Activated effector memory CD4-positive, alpha-beta T cell treated with Interleukin-2 at 50 U/mL for 16 hours (primary cell): ENCODE data around the gene S100A12.

Source experiments
- DNase-seq: peaks from one replicate; pipeline ENCODE4 v3.0.0-alpha.2; 2020

S100A12 gene

DNA sequence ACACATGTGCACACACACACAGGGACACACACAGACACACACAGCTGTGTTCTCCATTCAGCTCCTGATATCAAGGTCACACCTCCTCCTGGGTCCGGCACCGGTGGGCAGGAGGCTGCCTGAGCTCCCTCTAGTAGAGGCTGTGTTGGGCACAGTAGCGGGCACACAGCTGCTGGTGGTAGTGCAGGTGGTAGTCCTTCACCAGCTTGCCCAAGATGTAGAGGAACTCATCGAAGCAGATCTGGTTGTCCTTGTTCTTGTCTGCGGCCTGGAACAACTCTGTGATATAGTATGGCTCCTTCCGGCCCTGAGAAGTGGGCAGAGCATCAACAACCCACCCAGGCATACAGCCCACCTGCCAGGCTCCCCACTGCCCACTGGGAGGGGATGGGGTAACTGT lies 21.0 kb upstream of the S100A12 start:
- no peak for DNase-seq

DNA sequence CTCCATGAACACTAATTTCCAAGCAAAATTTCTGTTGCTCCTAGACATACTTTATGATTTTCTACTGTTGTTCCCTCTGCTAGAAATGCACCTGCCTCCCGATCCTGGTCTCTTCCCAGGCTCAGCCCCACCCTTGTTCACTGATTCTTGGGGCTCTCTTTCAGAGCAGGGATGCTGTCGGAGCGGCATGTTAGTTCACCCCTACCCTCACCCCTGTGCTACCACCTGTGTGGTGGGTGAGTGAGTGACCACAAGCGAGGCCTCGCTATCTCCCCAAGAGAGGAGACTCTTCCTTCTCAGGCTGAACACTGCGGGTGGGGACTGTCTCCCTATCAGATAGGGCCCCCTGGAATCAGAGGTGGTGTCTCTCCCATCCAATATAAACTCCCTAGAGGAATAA lies 20.4 kb upstream of the S100A12 start:
- no peak for DNase-seq

DNA sequence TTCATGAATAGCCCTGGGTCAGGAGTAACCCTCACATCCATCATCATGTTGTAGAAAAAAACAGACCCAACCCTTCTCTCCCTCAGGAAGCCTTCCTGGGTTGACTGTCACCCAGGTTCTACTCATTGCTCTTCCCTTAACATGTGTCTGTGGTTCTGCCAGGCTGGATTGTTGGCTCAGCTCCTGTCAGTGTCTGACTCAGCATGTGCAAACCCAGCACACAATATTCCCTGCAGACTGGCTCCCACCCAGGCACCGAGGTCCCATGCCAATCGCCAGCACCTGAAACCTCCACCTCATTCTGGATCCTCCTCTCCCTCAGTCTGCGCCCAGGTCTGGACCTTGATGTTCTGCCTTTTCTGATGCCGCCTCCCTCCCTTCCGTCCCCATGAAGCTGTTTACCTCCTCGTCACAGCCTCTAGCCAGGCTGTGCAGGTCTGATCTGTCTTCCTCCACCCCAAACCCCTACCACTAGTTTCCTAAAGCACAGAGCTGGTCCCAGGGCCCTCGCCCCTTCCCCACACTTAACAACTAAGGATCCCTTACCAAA lies 19.8 kb upstream of the S100A12 start:
- DNase-seq = no peak

DNA sequence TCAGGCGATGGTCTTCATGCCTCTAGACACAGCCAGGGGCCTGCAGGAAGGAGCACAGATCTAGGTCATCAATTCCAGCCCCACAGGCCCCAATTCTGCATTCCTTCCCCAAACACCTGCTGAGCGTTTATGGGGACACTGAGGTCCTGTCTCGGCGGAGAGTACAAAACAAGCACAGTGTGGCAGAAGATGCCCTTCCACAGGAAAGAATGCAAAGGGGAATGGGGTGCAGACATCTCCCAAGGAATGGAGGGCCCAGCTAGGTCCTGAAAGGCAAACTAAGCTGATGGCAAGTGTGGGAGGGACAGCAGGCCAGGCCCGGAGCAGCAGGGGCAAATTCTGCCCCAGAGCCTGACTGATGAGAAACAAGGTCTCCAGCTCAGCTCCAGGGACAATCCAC lies 19.0 kb upstream of the S100A12 start:
- DNase-seq = no peak

DNA sequence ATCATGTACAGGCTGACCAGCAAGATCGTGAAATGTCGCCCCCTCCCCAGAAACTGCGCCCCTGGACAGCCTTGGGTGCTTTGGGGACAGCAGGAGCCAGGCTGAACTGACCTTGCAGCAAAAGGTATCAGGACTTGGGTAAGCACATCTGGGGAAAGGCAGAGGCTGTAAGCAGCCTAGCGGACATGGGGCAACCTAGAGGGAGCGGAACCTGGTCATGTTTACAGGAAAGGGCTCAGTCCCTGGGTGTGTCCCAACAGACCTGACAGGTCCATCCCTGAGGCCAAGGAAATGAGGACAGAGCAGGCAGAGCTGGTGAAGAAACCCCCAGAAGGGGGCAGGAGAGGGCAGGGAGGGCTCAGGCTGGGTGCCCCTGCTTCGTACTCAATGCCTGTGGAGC lies 18.5 kb upstream of the S100A12 start:
- no peak for DNase-seq

DNA sequence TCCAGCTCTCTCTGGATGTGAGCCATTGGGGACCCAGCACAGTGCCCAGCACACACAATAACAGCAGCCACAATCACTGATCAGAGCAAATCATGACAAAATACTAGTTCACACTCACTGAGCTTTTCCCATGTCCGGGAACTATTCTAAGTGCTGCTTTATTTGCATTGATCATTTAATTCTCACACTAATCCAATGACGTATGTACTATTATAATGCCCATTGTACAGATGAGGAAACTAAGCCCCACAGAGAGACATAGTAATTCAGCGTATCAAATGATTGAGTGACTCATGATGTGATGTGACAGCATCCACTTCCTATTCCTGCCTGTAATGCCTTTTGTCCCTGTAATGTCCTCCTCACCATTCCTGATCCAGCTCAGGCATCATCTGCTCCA lies 17.4 kb upstream of the S100A12 start:
- DNase-seq = no peak

DNA sequence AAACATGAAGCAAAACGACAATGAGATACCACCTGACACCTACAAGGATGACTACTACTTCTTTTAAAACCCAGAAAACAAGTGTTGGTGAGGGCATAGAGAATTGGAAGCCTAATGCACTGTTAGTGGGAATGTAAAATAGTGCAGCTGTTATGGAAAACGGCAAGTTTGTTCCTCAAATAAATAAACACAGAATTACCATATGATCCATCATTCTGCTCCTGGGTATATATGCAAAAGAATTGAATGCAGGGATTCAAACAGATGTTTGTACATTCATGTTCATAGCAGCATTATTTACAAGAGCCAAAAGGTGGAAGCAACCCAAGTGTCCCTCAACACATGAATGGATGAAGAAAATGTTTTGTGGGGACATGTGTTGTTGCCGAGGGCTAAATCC lies 16.8 kb upstream of the S100A12 start:
- no peak for DNase-seq

DNA sequence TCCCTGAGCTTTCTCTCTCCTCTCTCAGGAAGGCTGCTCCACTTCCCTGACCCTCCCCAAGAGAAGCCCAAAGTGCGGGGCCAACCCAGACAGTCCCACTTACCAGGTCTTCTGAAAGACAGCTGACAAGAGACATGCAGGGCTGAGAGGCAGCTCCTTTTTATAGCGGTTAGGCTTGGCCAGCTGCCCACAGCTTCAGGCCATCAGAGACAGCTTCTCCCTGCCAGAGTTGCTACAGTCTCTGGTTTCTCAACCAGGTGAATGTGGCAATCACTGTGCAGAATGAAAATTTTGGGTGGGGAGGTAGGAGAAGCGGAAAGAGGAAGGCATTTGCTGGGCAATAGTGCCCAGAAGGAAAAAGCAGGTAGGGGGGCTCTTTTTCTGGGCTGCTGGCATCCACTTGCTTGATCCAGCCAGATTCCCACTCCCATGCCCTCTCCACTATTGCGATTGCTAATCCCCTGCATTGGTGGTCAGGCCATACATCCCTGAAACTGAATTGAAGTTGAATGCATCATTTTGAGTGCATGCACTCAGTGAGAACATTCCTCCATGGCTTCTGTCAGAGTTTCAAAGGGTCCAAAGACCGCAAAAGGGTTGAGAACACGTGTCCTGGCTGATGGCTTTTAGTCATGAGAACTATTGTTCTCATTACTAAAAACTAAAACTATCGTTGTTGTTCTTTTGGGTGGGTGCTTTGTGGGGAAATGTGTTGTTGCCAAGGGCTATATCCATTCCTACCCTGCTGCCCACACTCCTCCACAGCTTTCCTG lies 15.7 kb upstream of the S100A12 start, which contains the start of gene S100A8:
Gene S100A8, minus strand, starts transcription at position 136 of the 773 bp plus-strand sequence. CDS start 538 bp downstream, outside the sequence.
- no peak for DNase-seq

DNA sequence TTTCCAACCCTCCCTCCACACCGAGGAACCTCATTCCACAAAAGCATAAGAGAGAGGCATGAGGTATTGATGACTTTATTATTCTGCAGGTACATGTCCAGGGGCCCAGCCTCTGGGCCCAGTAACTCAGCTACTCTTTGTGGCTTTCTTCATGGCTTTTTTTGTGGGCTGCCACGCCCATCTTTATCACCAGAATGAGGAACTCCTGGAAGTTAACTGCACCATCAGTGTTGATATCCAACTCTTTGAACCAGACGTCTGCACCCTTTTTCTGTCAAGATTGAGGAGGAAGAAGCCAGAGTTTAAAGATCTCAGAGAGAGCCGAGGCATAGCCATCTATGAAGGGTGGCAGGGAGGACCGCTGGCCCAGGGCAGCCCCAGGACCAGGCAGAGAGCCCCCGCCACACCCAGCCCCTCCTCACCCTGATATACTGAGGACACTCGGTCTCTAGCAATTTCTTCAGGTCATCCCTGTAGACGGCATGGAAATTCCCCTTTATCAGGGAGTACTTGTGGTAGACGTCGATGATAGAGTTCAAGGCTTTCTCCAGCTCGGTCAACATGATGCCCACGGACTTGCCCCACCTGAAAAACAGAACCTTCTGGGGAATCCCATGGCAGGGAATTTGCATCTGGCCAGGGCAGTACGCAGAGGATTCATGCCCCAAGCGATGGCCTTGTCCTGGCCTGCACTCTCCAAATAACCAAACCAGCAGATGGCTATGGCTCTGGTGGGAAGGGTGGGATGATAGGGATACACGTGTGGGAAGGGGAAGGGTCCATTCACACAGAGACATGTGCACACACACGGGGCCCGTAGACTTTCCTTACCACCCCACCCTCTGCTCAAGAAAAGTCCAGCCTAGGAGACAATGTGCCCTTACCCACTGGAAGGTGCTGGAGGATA lies 14.8 kb upstream of the S100A12 start:
- no peak for DNase-seq

DNA sequence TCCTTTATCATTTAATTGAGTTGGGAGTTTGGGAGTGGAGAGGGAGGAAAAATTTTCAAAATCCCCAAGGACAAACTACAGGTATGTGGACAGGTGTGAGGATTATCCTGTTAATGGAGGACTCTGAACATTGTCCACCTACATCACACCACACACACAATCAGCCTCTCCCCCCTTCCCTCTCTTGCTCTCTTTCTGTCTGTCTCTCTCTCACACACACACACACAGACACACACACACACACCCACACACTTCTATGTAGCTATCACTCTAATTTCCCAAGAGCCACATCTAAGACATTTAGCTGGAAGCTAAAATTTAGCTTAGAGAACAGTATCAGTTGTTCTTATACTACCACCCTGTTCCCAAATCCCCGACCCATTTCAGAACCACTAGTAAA lies 14.0 kb upstream of the S100A12 start:
- DNase-seq = no peak

DNA sequence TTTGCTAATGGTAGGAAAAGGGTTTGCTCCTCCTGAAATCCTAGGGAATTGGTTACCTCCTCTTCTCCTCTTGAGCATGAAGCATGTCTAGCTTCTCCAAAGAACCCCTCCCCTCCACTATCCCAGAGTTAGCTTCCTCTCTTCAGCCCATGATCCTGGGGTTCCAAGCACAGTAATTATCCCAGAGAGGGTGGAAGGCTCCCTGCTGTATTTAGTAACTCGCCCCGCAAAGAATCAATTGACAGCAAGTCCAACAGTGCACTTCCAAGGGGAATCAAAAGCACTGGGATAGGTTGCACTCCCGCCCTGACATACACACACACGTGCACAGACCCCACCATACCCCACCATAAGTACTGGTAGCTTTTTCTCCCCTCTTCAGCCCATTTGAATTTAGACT lies 12.4 kb upstream of the S100A12 start:
- no peak for DNase-seq

DNA sequence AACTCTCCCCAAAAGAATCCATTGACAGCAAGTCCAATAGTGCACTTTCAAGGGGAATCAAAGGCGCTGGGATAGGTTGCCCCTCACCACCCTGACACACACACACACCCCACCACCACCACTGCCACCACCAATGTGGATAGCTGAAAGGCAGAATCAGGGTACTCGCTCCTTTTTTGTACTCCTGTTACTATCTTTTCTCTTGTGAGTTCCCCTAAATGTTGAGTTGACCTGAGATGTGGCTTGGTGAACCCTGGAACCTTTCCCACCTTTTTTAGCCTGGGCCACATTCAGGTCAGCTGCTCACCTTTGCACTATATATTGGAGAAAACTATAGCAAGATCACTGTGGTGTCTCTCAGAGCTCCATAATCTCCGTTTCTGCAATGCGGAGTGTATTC lies 11.6 kb upstream of the S100A12 start:
- no peak for DNase-seq

DNA sequence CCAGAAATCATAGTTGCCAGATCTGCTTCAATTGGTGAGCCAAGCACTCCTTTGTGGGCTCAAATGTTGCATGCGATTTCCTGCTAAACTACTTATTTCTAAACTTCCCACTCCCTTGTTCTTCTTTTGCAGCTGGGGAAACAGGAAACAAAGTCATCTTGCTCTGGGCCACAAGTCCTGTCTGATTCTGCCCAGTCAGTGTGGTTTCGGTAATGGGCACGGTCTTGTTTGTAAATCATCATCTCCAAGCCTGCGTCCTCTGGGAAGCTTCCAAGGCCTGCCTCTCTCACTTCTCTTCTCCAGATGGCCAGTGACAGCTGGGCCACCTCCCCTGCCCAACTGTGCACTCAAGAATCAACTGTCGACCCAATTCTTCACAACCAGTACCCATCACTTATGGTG lies 11.1 kb upstream of the S100A12 start:
- DNase-seq = no peak

DNA sequence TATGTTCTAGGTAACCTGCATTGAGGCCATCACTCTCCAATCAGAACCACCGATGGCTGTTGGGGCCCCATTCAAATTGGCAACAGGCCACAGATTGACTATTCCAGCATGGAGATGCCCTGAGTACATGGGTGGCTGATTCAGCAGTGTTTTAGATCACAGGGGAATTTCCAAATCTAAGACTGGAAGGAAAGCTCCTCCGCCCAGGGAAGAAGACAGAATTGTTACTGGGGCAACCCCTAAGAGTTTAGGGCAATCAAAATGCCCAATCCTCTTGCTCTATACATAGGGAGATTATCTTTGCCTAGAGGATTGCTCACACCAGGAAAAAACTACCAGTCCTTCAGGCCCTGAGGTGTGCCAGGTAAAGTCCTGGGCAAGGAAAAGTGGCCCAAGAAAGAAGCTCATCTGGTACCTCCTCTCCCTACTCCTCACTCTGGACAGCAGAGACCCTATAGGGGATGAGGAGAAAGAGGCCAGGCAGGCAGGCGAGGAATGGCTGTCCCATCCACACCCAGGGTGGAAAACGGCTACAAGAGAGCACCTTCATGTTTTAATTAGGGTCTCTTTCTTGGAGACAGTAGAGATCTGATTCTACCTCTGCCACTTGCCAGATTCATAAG lies 9.6 kb upstream of the S100A12 start:
- no peak for DNase-seq

DNA sequence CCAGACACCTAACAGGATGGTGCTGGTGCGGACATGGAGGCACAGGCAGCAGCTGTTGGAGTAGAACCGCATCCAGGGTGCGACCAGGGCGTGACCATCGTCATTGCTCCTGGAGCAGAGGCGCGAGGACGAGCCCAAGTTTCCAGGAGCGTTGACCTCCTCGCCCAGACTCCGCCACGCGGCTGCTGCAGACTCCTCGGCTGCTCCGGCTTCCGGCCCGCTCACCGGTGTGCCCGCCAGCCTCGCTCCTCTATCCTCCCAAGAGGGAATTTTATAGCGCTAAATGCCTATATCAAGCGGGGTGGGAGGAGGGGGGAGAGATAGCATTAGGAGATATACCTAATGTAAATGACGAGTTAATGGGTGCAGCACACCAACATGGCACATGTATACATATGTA lies 5.3 kb upstream of the S100A12 start:
- DNase-seq = no peak

DNA sequence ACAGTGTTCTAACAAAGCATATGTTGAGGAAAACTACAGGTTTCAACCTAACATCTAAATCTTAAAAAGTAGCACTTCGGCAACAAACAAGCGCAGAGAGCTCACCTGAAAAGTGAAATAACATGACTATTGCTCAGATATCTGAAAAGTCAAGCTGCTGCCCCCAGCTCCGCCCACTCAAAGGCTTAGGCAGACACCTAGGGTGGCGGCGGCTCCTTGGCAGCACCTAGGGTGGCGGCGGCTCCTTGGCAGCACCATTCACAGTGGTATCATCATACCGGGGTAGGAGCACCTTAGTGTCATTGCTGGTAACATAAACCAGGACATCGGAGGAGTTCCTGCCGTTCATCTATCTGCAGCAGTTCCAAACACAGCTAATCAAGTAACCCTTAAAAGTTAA lies 4.2 kb upstream of the S100A12 start:
- DNase-seq = no peak

DNA sequence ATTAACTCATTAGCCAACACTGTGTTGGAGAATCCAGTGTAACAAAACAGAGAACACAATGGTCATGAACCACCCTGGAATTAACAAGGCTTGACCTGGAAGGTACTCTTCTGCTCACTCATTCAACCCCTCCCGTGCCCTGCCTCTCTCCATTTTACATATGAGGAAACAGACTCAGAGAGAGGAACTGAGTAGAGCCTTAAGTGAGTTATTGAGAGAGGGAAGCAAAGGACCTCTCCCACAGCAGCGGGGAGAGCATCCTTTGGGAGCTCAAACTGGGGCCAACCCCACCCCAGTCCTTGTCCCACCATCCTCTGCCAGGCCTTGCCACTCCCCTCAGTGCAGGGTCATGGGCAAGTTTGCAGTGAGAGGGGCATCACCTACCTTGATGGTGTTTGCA lies 1.4 kb downstream of the S100A12 start:
- no peak for DNase-seq

DNA sequence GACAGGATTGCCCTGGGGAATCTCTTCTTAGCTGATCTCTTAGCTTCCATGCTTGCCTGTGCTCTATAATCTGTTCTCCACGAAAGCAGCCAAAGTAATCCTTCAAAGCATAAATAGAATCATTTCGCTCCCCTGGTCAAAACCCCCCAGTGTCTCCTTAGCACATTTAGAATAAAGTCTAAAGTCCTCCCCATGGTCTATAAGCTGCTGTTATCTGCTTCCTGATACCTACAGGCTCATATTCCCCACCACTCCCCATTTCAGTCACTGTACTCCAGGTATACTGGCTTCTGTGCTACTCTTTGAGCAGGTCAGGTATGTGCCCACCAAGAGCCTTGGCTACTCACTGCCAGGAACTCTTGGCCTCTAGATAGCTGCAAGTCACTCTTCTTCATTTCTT lies 2.9 kb downstream of the S100A12 start:
- no peak for DNase-seq

DNA sequence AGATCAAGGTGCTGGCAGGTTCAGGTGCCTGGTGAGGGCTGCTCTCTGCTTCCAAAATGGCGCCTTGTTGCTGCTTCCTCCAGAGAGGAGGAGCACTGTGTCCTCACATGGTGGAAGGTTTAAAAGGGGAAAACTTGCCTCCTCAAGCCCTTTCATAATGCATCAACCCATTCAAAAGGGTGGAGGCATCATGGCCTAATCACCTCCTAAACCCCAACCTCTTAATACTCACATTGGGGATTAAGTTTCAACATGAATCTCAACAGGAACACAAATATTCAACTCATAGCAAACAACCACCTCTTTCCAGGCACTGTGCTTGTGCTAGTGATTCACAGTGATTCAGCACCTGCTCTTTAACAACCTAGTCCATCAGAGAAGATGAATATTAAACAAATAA lies 4.2 kb downstream of the S100A12 start:
- DNase-seq = no peak

DNA sequence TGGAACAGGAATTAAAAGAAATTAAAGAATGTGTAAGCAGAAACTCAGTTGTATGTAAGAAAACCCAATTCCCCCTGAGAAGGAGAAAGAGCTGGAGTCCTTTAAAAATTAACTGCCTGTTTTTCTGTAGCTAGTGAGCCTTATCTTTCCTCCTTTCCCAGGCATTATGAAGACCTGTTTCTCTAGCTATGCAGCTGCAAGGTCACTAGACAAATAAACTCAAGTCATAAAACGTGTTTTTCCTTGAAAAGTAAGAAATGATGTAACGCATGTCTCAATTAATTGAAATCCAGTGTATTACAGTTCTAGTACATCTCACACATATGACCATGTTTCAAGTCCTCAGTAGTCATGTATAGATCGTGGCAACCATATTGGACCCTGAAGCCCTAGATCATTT lies 5.3 kb downstream of the S100A12 start:
- no peak for DNase-seq

DNA sequence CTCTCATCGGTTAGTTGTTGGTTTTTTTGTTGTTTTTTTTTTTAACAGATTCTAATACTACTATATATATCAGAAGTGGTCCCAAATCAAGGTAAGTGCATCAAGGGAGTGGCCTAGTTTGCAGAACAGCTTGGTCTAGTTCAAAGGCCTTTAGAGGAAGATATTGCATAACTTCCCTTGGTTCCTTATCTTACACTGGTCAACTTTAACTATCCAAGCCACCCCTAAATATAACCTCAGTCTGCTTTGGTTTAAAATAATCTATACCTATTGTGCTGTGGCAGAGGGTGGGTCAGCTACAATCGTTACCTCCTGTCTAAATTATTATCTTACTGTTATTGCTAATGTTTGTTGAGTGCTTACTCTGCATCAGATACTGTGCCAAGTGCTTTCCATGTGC lies 6.9 kb downstream of the S100A12 start:
- DNase-seq = no peak

DNA sequence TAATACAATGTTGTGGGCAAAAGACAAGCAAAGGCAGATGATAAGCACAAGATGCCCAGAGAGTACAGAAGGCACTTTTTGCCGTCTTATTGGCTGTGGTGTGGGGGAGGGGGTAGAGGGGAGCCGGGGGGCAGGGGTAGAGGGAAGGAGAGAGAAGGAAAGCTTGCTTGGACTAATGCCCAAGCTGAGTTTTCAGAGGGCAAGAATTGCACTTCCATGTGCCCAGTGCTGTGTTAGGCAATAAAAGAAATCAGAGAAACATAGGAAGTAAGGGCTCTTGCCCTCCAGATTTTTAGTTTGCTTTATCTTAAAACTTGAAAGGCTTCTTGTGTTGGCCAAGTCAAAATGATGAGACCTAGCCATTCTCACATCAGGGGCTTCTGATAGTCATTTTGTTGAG lies 8.3 kb downstream of the S100A12 start:
- no peak for DNase-seq

DNA sequence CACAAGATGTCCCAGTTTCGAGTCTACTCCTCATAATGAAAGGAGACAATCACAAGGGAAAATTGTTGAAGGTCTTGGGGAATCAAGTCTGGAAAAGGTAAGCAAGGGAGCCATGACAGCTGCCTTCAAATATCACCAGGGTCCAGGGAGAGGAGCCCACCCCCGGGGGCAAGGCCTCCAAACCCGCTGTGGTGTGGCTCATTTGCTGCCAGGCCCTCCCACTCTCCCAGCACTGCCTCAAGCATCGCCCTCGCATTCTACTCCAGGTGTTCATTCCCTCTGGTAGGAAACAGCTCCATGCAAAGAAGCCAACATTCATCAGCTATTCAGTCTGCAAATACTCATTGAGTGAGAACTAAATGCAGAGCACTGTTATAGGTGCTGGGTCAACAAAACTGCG lies 9.2 kb downstream of the S100A12 start:
- DNase-seq = no peak

DNA sequence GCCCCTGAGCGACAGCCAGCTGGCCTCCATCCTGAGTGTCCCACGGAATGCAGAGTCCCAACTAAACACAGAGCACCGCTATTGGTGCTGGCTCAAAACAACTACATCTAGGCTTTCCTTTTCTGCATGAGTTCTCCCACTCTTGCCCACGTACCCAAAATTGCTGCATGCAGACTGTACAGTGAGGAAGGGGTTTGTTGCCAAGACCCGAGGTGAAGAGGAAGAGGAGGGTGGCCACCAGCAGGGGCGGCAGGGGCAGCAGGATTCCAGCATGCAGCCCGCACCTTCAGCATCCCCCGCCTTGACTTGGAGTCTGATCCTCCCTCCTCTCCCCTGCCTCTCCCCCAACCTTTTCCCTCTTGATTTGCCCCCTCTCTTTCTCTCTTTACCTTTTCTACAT lies 9.7 kb downstream of the S100A12 start:
- no peak for DNase-seq
